NCI-H2107 treated with DMSO at 0.1 percent for 48 hours (cell line): ENCODE results near the gene SANBR.

Experiments used
- DNase-seq: peaks from one replicate; lab custom pipeline; 2025; ENCODE audit not compliant: unreplicated experiment; lab: John Stamatoyannopoulos, UW

The SANBR gene

DNA sequence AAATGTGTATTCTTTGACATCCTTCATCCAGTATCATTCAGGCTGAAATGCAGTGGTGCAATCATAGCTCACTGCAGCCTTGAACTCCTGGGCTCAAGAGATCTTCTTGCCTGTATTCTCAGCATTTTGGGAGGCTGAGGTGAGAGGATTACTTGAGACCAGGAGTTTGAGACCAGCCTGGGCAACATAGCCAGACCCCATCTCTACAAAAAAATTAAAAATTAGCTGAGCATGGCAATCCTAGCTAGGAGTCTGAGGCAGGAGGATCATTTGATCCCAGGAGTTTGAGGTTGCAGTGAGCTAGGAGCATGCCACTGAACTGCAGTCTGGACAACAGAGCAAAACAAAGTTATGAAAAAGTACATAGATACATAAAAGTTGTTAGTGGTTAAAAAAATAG lies 24.1 kb downstream of the SANBR start:
- DNase-seq: no peak

DNA sequence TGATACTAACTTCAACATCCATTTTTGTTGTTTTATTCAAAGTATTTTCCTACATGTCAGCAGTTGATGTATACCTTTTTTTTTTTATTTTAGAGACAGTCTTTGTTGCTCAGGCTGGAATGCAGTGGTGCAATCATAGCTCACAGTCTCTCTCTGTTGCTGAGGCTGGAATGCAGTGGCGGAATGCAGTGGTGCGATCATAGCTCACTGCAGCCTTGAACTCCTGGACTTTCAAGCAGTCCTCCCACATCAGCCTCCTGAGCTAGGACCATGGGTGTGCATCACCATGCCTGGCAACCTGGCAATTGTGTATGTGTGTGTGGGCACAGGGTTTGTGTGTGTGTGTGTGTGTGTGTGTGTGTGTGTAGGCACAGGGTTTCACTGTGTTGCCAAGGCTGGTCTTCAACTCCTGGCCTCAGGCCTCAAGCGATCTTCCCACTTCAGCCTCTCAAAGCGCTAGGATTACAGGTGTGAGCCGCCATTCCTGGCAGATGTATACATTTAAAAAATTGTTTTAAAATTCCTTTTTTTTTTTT lies 24.8 kb downstream of the SANBR start:
- DNase-seq: no peak

- no peak for DNase-seq
Observed at GRCh38 chr2:61091485-61091884, 25.8 kb downstream of the SANBR start.

GRCh38 chr2:61096438-61096837 lies 30.8 kb downstream of the SANBR start:
- no peak for DNase-seq

DNA sequence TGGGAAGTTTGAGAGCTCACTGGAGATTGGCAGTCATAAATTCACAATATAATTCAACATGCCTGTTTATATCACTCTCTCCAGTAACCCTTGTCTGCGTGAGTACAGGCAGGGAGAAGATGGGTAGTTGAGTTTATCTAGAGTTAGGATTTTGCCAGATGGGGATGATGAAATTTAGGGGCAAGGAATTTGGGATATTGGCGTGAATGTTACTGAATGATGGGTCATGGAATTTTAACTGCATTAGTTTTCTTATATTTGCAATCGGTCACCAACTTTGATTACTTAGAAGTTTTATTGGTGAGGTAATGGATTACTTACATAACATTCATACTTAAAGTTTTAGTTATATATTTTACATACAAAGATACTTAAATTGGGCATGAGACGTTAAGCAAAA lies 35.1 kb downstream of the SANBR start:
- no peak for DNase-seq

GRCh38 chr2:61109291-61109690 lies 43.6 kb downstream of the SANBR start:
- DNase-seq: peak; percentile 64

- no peak for DNase-seq
Observed at GRCh38 chr2:61111708-61112107, 46.0 kb downstream of the SANBR start.

DNA sequence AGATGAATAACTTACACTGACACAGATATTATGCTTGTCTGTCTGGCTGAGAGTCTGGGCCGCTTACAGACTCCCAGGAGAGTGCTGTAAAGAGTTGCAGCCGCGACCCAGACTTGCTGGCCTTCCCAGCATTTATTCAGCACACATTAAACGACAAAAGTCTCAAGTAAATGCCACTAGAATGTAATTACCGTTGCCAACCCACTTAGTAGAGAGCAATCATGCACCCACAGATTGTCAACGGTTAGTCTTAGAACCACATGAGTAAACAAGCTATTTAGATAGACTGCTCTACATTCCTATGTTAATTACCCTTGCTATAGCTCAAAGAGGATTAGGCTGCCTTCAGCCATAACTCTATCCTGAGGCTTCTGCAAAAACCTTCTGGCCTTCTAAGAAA lies 48.5 kb downstream of the SANBR start:
- no peak for DNase-seq
